K562 (cell line): ENCODE results near the gene COPS8. TPM values are rescaled to one million over a fixed set of nuclear protein-coding genes. Genes with fewer than 3 reads are reported as not detected.

Source experiments
- ATAC-seq: fragments of 200-7000 bp; cut with Tn5 transposase; 3 replicates; pipeline ENCODE4 v1.9.1; 2020; ENCODE audit warnings: moderate library complexity
- BruUV-seq: library from RNA; stranded (reverse); fragments of 400-500 nt; replicated peaks from 2 replicates; lab custom pipeline; 2021; lab: Mats Ljungman, UMichigan
- CTCF ChIA-PET: fragments of 300-600 bp; formaldehyde crosslinking; extraction: SDS; loops from one replicate; lab custom pipeline; 2021; ENCODE audit warnings: low intra/inter-chr PET ratio; lab: Yijun Ruan, JAX
- POLR2A ChIA-PET: fragments of 300-600, 350-650 bp; sonication (Branson Sonifier 250); formaldehyde crosslinking; extraction: SDS; loops from one replicate; lab custom pipeline; 2021; ENCODE audit warnings: antibody characterized with exemption, inconsistent platforms; lab: Yijun Ruan, JAX
- DNase-seq, 4 experiments: peaks; one replicate each; pipeline versions ENCODE4 v3.0.0 to v3.0.0-alpha.2; 2011 to 2018; ENCODE audit warnings: low spot score in 3 of 4, mixed read lengths in 3 of 4; ENCODE audit errors: extremely low read depth in 1 of 4
- FAIRE-seq: peaks from 2 replicates; lab custom pipeline; 2011; peaks lifted over from hg19 to GRCh38; lab: Jason Lieb, UNC
- H2AFZ ChIP-seq: 2 replicates; pipeline ENCODE4 v1.6.0; 2011; ENCODE audit warnings: low read depth, low read length, control low read depth, inconsistent platforms
- H3K27ac ChIP-seq: fragments of 200-600 bp; 3 replicates; pipeline ENCODE4 v1.8.0; 2011; ENCODE audit warnings: low read depth, mild to moderate bottlenecking, control low read depth, inconsistent platforms, low read length, moderate library complexity, mixed read lengths; ENCODE audit errors: extremely low read depth
- H3K27me3 ChIP-seq, 2 experiments: fragments of 300-600 bp in 1 of 2; 2 replicates in 1 of 2; 3 replicates in 1 of 2; pipeline versions ENCODE4 v1.6.0 to v1.8.0; 2011; ENCODE audit warnings: inconsistent platforms in 2 of 2, low read length in 2 of 2, mild to moderate bottlenecking in 1 of 2, mixed read lengths in 1 of 2, moderate library complexity in 1 of 2; ENCODE audit not compliant: control insufficient read depth in 2 of 2, insufficient read depth in 2 of 2
- H3K36me3 ChIP-seq: fragments of 300-600 bp; 3 replicates; pipeline ENCODE4 v1.8.0; 2011; ENCODE audit warnings: mild to moderate bottlenecking, low read length, inconsistent platforms; ENCODE audit not compliant: control insufficient read depth, insufficient read depth
- H3K4me1 ChIP-seq, 2 experiments: fragments of 200-600 bp in 1 of 2; replicated peaks in 1 of 2; 2 replicates in 1 of 2; 3 replicates in 1 of 2; pipeline versions ENCODE4 v1.5.1 to v1.8.0; 2011; ENCODE audit warnings: inconsistent platforms in 2 of 2, low read length in 2 of 2, mild to moderate bottlenecking in 1 of 2, mixed read lengths in 1 of 2, moderate library complexity in 1 of 2; ENCODE audit not compliant: control insufficient read depth in 2 of 2, insufficient read depth in 2 of 2
- H3K4me2 ChIP-seq: 2 replicates; pipeline ENCODE4 v1.6.1; 2011; ENCODE audit warnings: low read length, control low read depth, inconsistent platforms, mixed read lengths; ENCODE audit not compliant: insufficient read depth
- H3K4me3 ChIP-seq: fragments of 200-600 bp; sonication (generic), shearing (Covaris generic); 2 replicates; pipeline ENCODE4 v1.5.1; 2016; ENCODE audit warnings: control low read depth, inconsistent platforms
- H3K79me2 ChIP-seq: fragments of 200-600 bp; 3 replicates; pipeline ENCODE4 v1.8.0; 2011; ENCODE audit warnings: low read length, inconsistent platforms; ENCODE audit not compliant: control insufficient read depth, insufficient read depth
- H3K9ac ChIP-seq, 2 experiments: 2 replicates each; pipeline versions ENCODE4 v1.6.0 to v1.6.1; 2011; ENCODE audit warnings: low read depth in 2 of 2, low read length in 2 of 2, control low read depth in 1 of 2, inconsistent platforms in 1 of 2, mild to moderate bottlenecking in 1 of 2, mixed read lengths in 1 of 2; ENCODE audit not compliant: insufficient read depth in 1 of 2
- H3K9me1 ChIP-seq: one replicate; pipeline ENCODE4 v1.6.0; 2011; ENCODE audit warnings: inconsistent platforms, mild to moderate bottlenecking, low read length, moderate library complexity; ENCODE audit not compliant: control insufficient read depth, insufficient read depth
- H3K9me3 ChIP-seq: replicated peaks from 2 replicates; pipeline ENCODE4 v1.5.1; 2011; ENCODE audit warnings: low read depth, low read length, inconsistent platforms; ENCODE audit not compliant: control insufficient read depth, insufficient read depth
- H4K20me1 ChIP-seq: replicated peaks from 2 replicates; pipeline ENCODE4 v1.6.1; 2011; ENCODE audit warnings: low read length, inconsistent platforms, mixed read lengths; ENCODE audit not compliant: control insufficient read depth, insufficient read depth
- ARID4B ChIP-seq: sonication (generic); formaldehyde crosslinking; IDR thresholded peaks from 2 replicates; pipeline ENCODE4 v1.8.0; 2022; ENCODE audit warnings: mild to moderate bottlenecking, missing genetic modification reagents
- BMI1 ChIP-seq: fragments of 150-350 bp; IDR thresholded peaks from 2 replicates; pipeline ENCODE4 v1.6.1; 2014; ENCODE audit warnings: low read length
- ELK1 ChIP-seq: sonication (generic); formaldehyde crosslinking; IDR thresholded peaks from 2 replicates; pipeline ENCODE4 v1.8.1; 2022; ENCODE audit warnings: missing genetic modification reagents
- KDM4B ChIP-seq, 2 experiments: fragments of 450-650 bp in 1 of 2; sonication (generic) in 1 of 2; IDR thresholded peaks; 2 replicates each; pipeline ENCODE4 v1.6.1; 2016 to 2017; ENCODE audit warnings: borderline replicate concordance in 2 of 2, antibody characterized with exemption in 1 of 2, low read depth in 1 of 2, mild to moderate bottlenecking in 1 of 2
- MIER1 ChIP-seq: fragments of 450-650 bp; IDR thresholded peaks from 2 replicates; pipeline ENCODE4 v1.6.1; 2016; ENCODE audit warnings: antibody characterized with exemption, mild to moderate bottlenecking, low read depth
- NR3C1 ChIP-seq: sonication (generic); formaldehyde crosslinking; IDR thresholded peaks from 2 replicates; pipeline ENCODE4 v1.8.1; 2022; ENCODE audit warnings: missing genetic modification reagents
- POLR2H ChIP-seq: IDR thresholded peaks from 2 replicates; pipeline ENCODE4 v1.6.1; 2016; ENCODE audit warnings: missing genetic modification characterization, low read depth, mild to moderate bottlenecking, control low read depth, missing compliant biosample characterization, moderate library complexity
- PRPF4 ChIP-seq: fragments of 200-400 bp; formaldehyde crosslinking; IDR thresholded peaks from one replicate; pipeline ENCODE4 v1.6.1; 2017; ENCODE audit warnings: low read length, low read depth, mild to moderate bottlenecking; ENCODE audit not compliant: insufficient read depth, poor library complexity, severe bottlenecking
- RERE ChIP-seq: sonication (generic); formaldehyde crosslinking; IDR thresholded peaks from 2 replicates; pipeline ENCODE4 v1.8.0; 2023; ENCODE audit warnings: missing genetic modification reagents, mild to moderate bottlenecking, borderline replicate concordance
- SRSF3 ChIP-seq: fragments of 200-400 bp; formaldehyde crosslinking; IDR thresholded peaks from 2 replicates; pipeline ENCODE4 v1.6.1; 2016; ENCODE audit warnings: mild to moderate bottlenecking, low read length, moderate library complexity; ENCODE audit not compliant: insufficient read depth
- YBX1 ChIP-seq: fragments of 450-650 bp; IDR thresholded peaks from 2 replicates; pipeline ENCODE4 v1.7.1; 2016; ENCODE audit warnings: mild to moderate bottlenecking
- ZNF324 ChIP-seq: fragments of 250-450 bp; sonication (Bioruptor Pico); IDR thresholded peaks from 2 replicates; pipeline ENCODE4 v1.4.0; 2020; ENCODE audit warnings: mild to moderate bottlenecking
- WGBS: fragments of 100-300 bp; shearing (Covaris generic); methylation state at CpG from one replicate; pipeline ENCODE4 v1.1.6; 2016; ENCODE audit warnings: low coverage, mixed read lengths; ENCODE audit not compliant: insufficient coverage; ENCODE audit errors: missing lambda C conversion rate; 5-methylcytosine and 5-hydroxymethylcytosine counted together
- in situ Hi-C: fragments of 300-500 bp; cut with MboI; formaldehyde crosslinking; loops from 4 replicates; pipeline ENCODE4 v1.15.0; 2018; ENCODE audit warnings: inconsistent platforms, mixed read lengths
- intact Hi-C: fragments of 100-400 bp; cut with micrococcal nuclease; formaldehyde crosslinking; loops from 2 replicates; pipeline ENCODE4 v1.14.2; 2022
- polyA plus RNA-seq, 8 experiments: library from polyadenylated mRNA; depleted of rRNA in 4 of 8; stranded (reverse) in 5 of 8; unstranded in 3 of 8; fragments of >200 nt; fragmentation: Nextera tagmentation in 2 of 8; fragmentation: Illumina TruSeq in 1 of 8; extraction: Ambion mirVana in 2 of 8; extraction: Trizol in 1 of 8; gene quantifications; 2 replicates each; pipeline versions ENCODE4 v1.2.1 to v1.2.3, GENCODE V29; 2011 to 2014; ENCODE audit warnings: inconsistent platforms in 1 of 8, missing spikeins in 1 of 8
- total RNA-seq, 7 experiments: library from RNA; depleted of rRNA in 6 of 7; stranded (reverse); fragments of >200 nt in 6 of 7; fragmentation: Illumina TruSeq in 2 of 7; extraction: Trizol in 2 of 7; gene quantifications; 2 replicates each; pipeline versions ENCODE4 v1.2.1 to v1.2.3, GENCODE V29; 2011 to 2021; ENCODE audit warnings: low replicate concordance in 1 of 7

COPS8 gene
- total and polyA plus RNA-seq, 9 of the 15 experiments (the other 6 are each of a cell fraction or from before 2014, with no cell fraction given), result 28.2 to 97.3 (median 58.9) TPM

- FAIRE-seq (no peak), DNase-seq (no peak), ATAC-seq (no peak)
- H3K9ac ChIP-seq, result no peak overlapping the region
- POLR2A ChIA-PET, result no interaction called here
- no peaks in the 10 kb centered on the region for H3K9me3 ChIP-seq
- no TSS peak for BruUV-seq
- H3K27me3 ChIP-seq, result no peaks in the 10 kb centered on the region; a peak in 1 of 5 replicates
- H3K4me2 ChIP-seq, result no peak overlapping the region
- H3K4me3 ChIP-seq, result no peak overlapping the region
- intact Hi-C loops, result no loop called here
- no peaks in the 10 kb centered on the region for H3K79me2 ChIP-seq
- CTCF ChIA-PET, result no interaction called here
- no peaks in the 10 kb centered on the region for H3K36me3 ChIP-seq
- H3K9me1 ChIP-seq, result no peaks in the 10 kb centered on the region
- no peaks in the 10 kb centered on the region for H4K20me1 ChIP-seq
- no peaks in the 10 kb centered on the region for H3K4me1 ChIP-seq
- 0% methylated on average over 3 of the region's 4 CpGs for WGBS
- in situ Hi-C loops, result no loop called here
- no peak overlapping the region for H2AFZ ChIP-seq
- H3K27ac ChIP-seq, result no peak overlapping the region
- TF ChIP-seq SRSF3 (no peak), ZNF324 (CRISPR knock-in tag) (no peak), BMI1 (no peak), ARID4B (no peak), ELK1 (CRISPR knock-in tag) (no peak), KDM4B (IDR thresholded peaks at IDR 0.05; ENCODE audit: borderline replicate concordance in 2 of 2, low read depth in 1 of 2) (no peak), MIER1 (no peak), PRPF4 (no peak), YBX1 (no peak), RERE (no peak), POLR2H (tag) (no peak), NR3C1 (CRISPR knock-in tag) (no peak)
Observed at GRCh38 chr2:237148624-237149023, 62.9 kb downstream of the COPS8 start.
